22Rv1 (cell line): ENCODE results near the gene TMEM259.

Experiments used
- H3K27ac ChIP-seq: fragments of 450-650 bp; 2 replicates; pipeline ENCODE4 v1.5.1; 2017
- CTCF ChIP-seq: fragments of 450-650 bp; IDR thresholded peaks from 2 replicates; pipeline ENCODE4 v1.5.1; 2017; ENCODE audit warnings: mild to moderate bottlenecking
- ZFX ChIP-seq: fragments of 450-650 bp; IDR thresholded peaks from 2 replicates; pipeline ENCODE4 v1.6.1; 2017; ENCODE audit warnings: antibody characterized with exemption, borderline replicate concordance

TMEM259 gene

GRCh38 chr19:1001538-1002166 lies 19.3 kb downstream of the TMEM259 start:
- no peak for TF ChIP-seq ZFX
- peak; percentile 97 for TF ChIP-seq CTCF
- H3K27ac ChIP-seq = no peak overlapping the region

- TF ChIP-seq CTCF (no peak), ZFX (no peak)
- H3K27ac ChIP-seq = no peak overlapping the region
Measured at GRCh38 chr19:1000591-1001537, 20.1 kb downstream of the TMEM259 start.

GRCh38 chr19:1000095-1000494 lies 20.8 kb downstream of the TMEM259 start, which contains the start of gene GRIN3B:
TSS of gene GRIN3B (plus strand) at chr19:1000419. CDS start at chr19:1000438, 19 bp downstream.
- TF ChIP-seq CTCF = peak; percentile 83
- no peak for TF ChIP-seq ZFX
- no peak within 1 kb of the TSS for H3K27ac ChIP-seq

- no peak overlapping the region for H3K27ac ChIP-seq
- TF ChIP-seq CTCF (no peak), ZFX (no peak)
Measured at GRCh38 chr19:999379-999719, 21.6 kb downstream of the TMEM259 start.

- no peak for TF ChIP-seq CTCF
- no peak for TF ChIP-seq ZFX
- H3K27ac ChIP-seq = no peak overlapping the region
Measured at GRCh38 chr19:998064-998463, 22.9 kb downstream of the TMEM259 start.

- H3K27ac ChIP-seq = no peak overlapping the region
Measured at GRCh38 chr19:996051-996838, 24.7 kb downstream of the TMEM259 start.

More at GRCh38 chr19:996051-996838, 24.7 kb downstream of the TMEM259 start:
- no peak for TF ChIP-seq ZFX
- no peak for TF ChIP-seq CTCF
